GM12872 (cell line): ENCODE data around the gene OTULIN.

Source experiments
- TF ChIP-seq, protein P1 (sequence below): IDR thresholded peaks from 3 replicates; pipeline ENCODE4 v1.5.1; 2011; ENCODE audit warnings: low read depth, mild to moderate bottlenecking, low read length, moderate library complexity; ENCODE audit not compliant: insufficient read depth

OTULIN gene

DNA sequence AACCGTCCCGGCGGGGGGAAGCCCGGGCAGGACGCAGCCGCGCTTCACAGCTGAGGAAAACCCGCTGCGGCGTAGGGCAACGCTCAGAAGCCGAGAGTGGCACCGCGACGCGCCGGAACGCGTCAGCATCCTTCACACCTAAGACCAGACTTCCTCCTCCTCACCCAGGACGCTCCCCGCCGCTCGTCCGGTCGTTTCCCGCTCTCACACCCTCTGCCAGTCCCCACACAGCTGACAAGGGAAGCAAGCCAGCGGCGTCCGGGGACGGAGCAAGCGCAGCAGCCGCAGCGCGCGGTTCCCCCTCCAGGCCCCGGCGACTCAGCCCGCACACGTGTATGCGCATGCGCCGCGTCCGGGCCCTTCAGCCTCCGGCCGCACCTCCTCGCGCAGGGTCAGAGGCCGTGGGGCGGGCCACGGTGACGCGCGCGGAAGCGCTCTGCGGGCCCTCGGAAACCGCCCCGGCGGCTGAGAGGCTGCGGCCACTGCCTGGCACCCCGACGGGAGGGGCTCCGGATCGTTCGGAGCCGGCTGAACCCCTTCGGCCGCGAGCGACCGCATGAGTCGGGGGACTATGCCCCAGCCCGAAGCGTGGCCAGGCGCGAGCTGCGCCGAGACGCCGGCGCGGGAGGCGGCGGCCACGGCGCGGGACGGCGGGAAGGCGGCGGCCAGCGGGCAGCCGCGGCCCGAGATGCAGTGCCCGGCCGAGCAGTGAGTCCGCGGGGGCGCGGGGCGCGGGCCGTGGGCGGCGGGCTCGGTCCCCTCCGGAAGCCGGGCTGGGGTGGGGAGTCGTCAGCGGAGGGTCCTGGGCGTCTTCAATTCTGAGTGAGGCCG is at the start of gene OTULIN:
OTULIN (plus strand) TSS at position 449 of the 831 bp plus-strand sequence; CDS start at position 557, 108 bp downstream.
- TF ChIP-seq, protein P1, sequence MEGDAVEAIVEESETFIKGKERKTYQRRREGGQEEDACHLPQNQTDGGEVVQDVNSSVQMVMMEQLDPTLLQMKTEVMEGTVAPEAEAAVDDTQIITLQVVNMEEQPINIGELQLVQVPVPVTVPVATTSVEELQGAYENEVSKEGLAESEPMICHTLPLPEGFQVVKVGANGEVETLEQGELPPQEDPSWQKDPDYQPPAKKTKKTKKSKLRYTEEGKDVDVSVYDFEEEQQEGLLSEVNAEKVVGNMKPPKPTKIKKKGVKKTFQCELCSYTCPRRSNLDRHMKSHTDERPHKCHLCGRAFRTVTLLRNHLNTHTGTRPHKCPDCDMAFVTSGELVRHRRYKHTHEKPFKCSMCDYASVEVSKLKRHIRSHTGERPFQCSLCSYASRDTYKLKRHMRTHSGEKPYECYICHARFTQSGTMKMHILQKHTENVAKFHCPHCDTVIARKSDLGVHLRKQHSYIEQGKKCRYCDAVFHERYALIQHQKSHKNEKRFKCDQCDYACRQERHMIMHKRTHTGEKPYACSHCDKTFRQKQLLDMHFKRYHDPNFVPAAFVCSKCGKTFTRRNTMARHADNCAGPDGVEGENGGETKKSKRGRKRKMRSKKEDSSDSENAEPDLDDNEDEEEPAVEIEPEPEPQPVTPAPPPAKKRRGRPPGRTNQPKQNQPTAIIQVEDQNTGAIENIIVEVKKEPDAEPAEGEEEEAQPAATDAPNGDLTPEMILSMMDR, result no peak

- TF ChIP-seq, protein P1, result no peak
These were observed 49.2 kb upstream of the OTULIN start for GRCh38 chr5:14615365-14615764.

DNA sequence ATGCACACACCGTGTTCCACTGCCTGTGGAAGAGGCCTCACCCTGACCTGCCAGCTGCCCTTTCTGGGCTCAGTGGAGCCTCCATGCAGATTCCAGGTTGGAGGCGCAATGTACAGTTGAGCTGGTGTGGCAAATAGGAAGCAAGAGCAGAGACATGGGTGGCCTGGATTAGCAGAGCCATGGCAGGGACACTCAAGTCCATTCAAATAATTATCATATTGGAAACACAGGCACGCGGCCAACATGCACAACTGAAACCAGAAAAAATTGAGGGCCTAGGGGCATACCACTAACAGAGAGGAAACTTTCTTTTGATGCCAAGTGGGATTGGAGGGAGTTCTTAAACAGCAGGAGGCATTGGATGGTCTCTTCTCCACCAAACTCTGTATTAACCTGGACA is 47.1 kb upstream of the OTULIN start:
- TF ChIP-seq, protein P1, result no peak

GRCh38 chr5:14627270-14627669 is 37.2 kb upstream of the OTULIN start:
- TF ChIP-seq, protein P1, result no peak

GRCh38 chr5:14628346-14628745 is 36.2 kb upstream of the OTULIN start:
- TF ChIP-seq, protein P1, result no peak

GRCh38 chr5:14630671-14631070 is 33.8 kb upstream of the OTULIN start:
- TF ChIP-seq, protein P1, result no peak

DNA sequence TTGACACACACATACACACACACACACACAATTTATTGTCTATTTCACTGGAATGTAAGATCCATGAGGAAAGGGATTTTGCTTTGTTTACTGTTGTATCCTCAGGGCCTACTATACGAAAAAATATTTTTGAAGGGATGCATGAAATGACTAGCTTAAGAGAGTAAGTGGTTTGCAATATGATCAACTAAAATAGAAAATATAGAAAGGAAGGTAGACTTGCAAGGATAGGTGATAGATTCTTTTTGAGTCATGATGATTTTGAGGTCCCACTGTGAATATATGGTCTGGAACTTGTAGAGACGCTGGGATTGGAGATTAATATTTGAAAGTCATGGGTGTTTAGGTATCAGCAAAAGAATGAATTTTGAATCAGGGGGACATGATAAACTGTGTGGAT is 28.9 kb upstream of the OTULIN start:
- TF ChIP-seq, protein P1, result no peak
